Smooth muscle cell (in vitro differentiated cells): ENCODE data around the gene VGLL2. TPM values are rescaled to one million over a fixed set of nuclear protein-coding genes. Genes with fewer than 3 reads are reported as not detected.

Experiments
- DNase-seq: peaks from one replicate; lab custom pipeline; 2025; ENCODE audit not compliant: unreplicated experiment; lab: John Stamatoyannopoulos, UW
- H2AFZ ChIP-seq: fragments of 200-600 bp; sonication (generic); 2 replicates; pipeline ENCODE4 v1.6.0; 2016; ENCODE audit warnings: antibody characterized with exemption, low read depth, mild to moderate bottlenecking
- H3F3A ChIP-seq: fragments of 200-600 bp; sonication (generic); 2 replicates; pipeline ENCODE4 v1.6.0; 2017; ENCODE audit warnings: antibody characterized with exemption, low read depth
- H3K27ac ChIP-seq: fragments of 200-600 bp; sonication (generic); 2 replicates; pipeline ENCODE4 v1.5.1; 2016; ENCODE audit warnings: low read depth, mild to moderate bottlenecking
- H3K27me3 ChIP-seq: fragments of 200-600 bp; sonication (generic); 2 replicates; pipeline ENCODE4 v1.6.1; 2016; ENCODE audit warnings: low read depth, mild to moderate bottlenecking
- H3K36me3 ChIP-seq: fragments of 200-600 bp; sonication (generic); 2 replicates; pipeline ENCODE4 v1.5.1; 2016; ENCODE audit warnings: low read depth
- H3K4me1 ChIP-seq: fragments of 200-600 bp; sonication (generic); 2 replicates; pipeline ENCODE4 v1.5.1; 2016; ENCODE audit warnings: low read depth
- H3K4me2 ChIP-seq: fragments of 200-600 bp; sonication (generic); 2 replicates; pipeline ENCODE4 v1.6.0; 2016; ENCODE audit warnings: mild to moderate bottlenecking
- H3K4me3 ChIP-seq: fragments of 200-600 bp; sonication (generic); 2 replicates; pipeline ENCODE4 v1.5.1; 2016; ENCODE audit warnings: mild to moderate bottlenecking
- H3K79me2 ChIP-seq: fragments of 200-600 bp; sonication (generic); 2 replicates; pipeline ENCODE4 v1.6.0; 2016; ENCODE audit warnings: low read depth, mild to moderate bottlenecking
- H3K9ac ChIP-seq: fragments of 200-600 bp; sonication (generic); 2 replicates; pipeline ENCODE4 v1.6.0; 2016; ENCODE audit warnings: low read depth
- H3K9me3 ChIP-seq: fragments of 200-600 bp; sonication (generic); replicated peaks from 2 replicates; pipeline ENCODE4 v1.5.1; 2016; ENCODE audit warnings: low read depth
- H4K20me1 ChIP-seq: fragments of 200-600 bp; sonication (generic); 2 replicates; pipeline ENCODE4 v1.6.0; 2016; ENCODE audit warnings: low read depth
- WGBS: methylation state at CpG from one replicate; pipeline ENCODE4 v1.1.7; 2016; ENCODE audit warnings: low lambda C conversion rate; 5-methylcytosine and 5-hydroxymethylcytosine counted together
- polyA plus RNA-seq: library from polyadenylated mRNA; unstranded; fragments of >200 nt; fragmentation: Nextera tagmentation; extraction: Ambion mirVana; gene quantifications from 2 replicates; pipeline ENCODE4 v1.2.1, GENCODE V29; 2016
- total RNA-seq: library from RNA; depleted of rRNA; stranded (reverse); fragments of >200 nt; gene quantifications from 2 replicates; pipeline ENCODE4 v1.2.3, GENCODE V29; 2014
- TF ChIP-seq, protein P1 (sequence below): fragments of 200-600 bp; sonication (generic); IDR thresholded peaks from 2 replicates; pipeline ENCODE4 v1.5.1; 2017; ENCODE audit warnings: borderline replicate concordance, mild to moderate bottlenecking, antibody characterized with exemption; ENCODE audit not compliant: insufficient read depth, poor library complexity, severe bottlenecking

Gene VGLL2
- total and polyA plus RNA-seq, 2 experiments from 2014 or later = not detected

GRCh38 chr6:117264692-117265409, 507 bp upstream of the VGLL2 start:
- no peaks in the 10 kb centered on the region for H3K9me3 ChIP-seq
- H3K4me1 ChIP-seq = peaks cover 8% of the 10 kb centered on the region
- H4K20me1 ChIP-seq = no peaks in the 10 kb centered on the region
- H3K27ac ChIP-seq = no peak overlapping the region
- peaks cover 100% of the 10 kb centered on the region for H3K27me3 ChIP-seq
- no peak for DNase-seq
- H3K4me2 ChIP-seq = peak overlapping the region; percentile 94
- peak overlapping the region; percentile 36 for H2AFZ ChIP-seq
- TF ChIP-seq, protein P1, sequence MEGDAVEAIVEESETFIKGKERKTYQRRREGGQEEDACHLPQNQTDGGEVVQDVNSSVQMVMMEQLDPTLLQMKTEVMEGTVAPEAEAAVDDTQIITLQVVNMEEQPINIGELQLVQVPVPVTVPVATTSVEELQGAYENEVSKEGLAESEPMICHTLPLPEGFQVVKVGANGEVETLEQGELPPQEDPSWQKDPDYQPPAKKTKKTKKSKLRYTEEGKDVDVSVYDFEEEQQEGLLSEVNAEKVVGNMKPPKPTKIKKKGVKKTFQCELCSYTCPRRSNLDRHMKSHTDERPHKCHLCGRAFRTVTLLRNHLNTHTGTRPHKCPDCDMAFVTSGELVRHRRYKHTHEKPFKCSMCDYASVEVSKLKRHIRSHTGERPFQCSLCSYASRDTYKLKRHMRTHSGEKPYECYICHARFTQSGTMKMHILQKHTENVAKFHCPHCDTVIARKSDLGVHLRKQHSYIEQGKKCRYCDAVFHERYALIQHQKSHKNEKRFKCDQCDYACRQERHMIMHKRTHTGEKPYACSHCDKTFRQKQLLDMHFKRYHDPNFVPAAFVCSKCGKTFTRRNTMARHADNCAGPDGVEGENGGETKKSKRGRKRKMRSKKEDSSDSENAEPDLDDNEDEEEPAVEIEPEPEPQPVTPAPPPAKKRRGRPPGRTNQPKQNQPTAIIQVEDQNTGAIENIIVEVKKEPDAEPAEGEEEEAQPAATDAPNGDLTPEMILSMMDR = no peak
- H3F3A ChIP-seq = no peaks in the 10 kb centered on the region
- no peaks in the 10 kb centered on the region for H3K36me3 ChIP-seq
- H3K4me3 ChIP-seq = peak overlapping the region; percentile 52
- WGBS = 6% methylated on average over 37 of the region's 39 CpGs
- no peaks in the 10 kb centered on the region for H3K79me2 ChIP-seq
- no peak overlapping the region for H3K9ac ChIP-seq

DNA sequence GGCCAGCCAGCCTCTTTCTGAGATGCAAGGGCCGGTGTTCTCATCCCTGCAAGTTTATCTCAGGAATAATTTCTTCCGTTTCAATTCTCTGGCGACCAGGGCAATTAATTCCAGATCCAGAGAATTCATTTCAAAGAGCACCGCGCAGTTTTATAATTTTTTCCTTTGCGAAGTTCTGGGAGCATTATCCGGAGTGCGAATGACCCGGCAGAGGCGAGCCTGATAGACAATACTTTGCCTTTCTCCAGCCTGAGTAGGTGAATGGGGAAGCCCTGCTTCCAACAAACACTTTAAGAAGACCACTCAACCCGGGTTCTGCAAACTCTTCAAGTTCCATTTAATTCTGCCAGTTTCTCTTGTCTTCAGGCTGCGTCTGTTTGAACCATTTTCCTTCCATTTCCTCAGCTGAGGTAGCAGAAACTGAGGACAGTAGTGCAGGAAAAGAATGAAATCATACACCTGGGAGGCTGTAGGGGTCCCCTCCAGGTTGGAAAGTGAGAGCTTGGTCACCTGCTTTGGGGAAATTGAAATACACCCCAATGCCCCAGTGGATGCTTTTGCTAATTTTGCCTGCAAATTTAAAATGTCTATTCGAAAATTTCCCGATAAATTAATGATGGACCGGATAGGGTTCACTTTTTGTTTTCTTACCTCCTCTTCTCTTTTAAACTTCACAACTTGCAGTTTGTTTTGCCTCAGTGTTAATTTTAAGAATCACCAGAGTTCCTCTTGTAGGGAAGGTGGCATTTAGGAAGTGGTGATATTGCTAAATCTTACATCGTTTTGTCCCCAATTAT, 1.1 kb downstream of the VGLL2 start:
- H3F3A ChIP-seq = no peaks in the 10 kb centered on the region
- peak overlapping the region; percentile 94 for H3K4me2 ChIP-seq
- WGBS = 32% methylated on average over 16 of the region's 16 CpGs
- H3K4me3 ChIP-seq = peak overlapping the region; percentile 52
- no peaks in the 10 kb centered on the region for H3K9me3 ChIP-seq
- no peak for DNase-seq
- no peaks in the 10 kb centered on the region for H4K20me1 ChIP-seq
- no peak overlapping the region for H3K9ac ChIP-seq
- H3K36me3 ChIP-seq = no peaks in the 10 kb centered on the region
- H3K27ac ChIP-seq = no peak overlapping the region
- H3K79me2 ChIP-seq = no peaks in the 10 kb centered on the region
- TF ChIP-seq, protein P1 = no peak
- H3K4me1 ChIP-seq = peaks cover 13% of the 10 kb centered on the region
- no peak overlapping the region for H2AFZ ChIP-seq
- peaks cover 100% of the 10 kb centered on the region for H3K27me3 ChIP-seq

GRCh38 chr6:117267054-117267347, 1.6 kb downstream of the VGLL2 start:
- no peaks in the 10 kb centered on the region for H4K20me1 ChIP-seq
- H3K27me3 ChIP-seq = peaks cover 100% of the 10 kb centered on the region
- H3K4me3 ChIP-seq = no peak overlapping the region
- no peak overlapping the region for H2AFZ ChIP-seq
- H3K4me1 ChIP-seq = peaks cover 13% of the 10 kb centered on the region
- no peak overlapping the region for H3K9ac ChIP-seq
- H3K27ac ChIP-seq = no peak overlapping the region
- no peaks in the 10 kb centered on the region for H3K79me2 ChIP-seq
- H3K4me2 ChIP-seq = no peak overlapping the region
- DNase-seq = no peak
- H3F3A ChIP-seq = no peaks in the 10 kb centered on the region
- 79% methylated on average over 5 of the region's 5 CpGs for WGBS
- H3K9me3 ChIP-seq = no peaks in the 10 kb centered on the region
- TF ChIP-seq, protein P1 = no peak
- H3K36me3 ChIP-seq = no peaks in the 10 kb centered on the region
